ENCODE results near the gene HEPN1.

HEPN1 gene

DNA sequence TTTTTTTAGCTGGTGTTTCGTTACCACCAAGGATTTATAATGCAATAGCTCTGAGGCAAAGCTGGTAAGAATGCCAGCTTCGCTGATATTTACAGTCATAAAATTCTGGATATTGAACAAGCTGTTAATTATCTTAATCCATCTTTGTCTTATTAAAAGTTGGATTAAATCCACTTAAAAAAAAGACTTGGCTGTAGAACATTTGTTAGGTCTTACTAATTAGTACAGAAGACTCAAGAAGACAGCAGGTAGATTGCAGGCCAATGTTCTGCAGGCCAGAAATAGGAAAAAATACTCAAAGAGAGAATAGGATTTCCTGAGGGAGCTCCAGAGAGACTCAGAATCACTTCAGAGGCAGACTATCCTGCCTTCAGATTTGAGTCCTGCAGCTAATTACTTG is 28.9 kb upstream of the HEPN1 start:
- in situ Hi-C loops (cut with MboI; ENCODE audit: low sequenced_read_pairs, unreplicated experiment), result no loop called here
- no peak for DNase-seq (ENCODE audit: low spot score)
- TF ChIP-seq, protein P1, sequence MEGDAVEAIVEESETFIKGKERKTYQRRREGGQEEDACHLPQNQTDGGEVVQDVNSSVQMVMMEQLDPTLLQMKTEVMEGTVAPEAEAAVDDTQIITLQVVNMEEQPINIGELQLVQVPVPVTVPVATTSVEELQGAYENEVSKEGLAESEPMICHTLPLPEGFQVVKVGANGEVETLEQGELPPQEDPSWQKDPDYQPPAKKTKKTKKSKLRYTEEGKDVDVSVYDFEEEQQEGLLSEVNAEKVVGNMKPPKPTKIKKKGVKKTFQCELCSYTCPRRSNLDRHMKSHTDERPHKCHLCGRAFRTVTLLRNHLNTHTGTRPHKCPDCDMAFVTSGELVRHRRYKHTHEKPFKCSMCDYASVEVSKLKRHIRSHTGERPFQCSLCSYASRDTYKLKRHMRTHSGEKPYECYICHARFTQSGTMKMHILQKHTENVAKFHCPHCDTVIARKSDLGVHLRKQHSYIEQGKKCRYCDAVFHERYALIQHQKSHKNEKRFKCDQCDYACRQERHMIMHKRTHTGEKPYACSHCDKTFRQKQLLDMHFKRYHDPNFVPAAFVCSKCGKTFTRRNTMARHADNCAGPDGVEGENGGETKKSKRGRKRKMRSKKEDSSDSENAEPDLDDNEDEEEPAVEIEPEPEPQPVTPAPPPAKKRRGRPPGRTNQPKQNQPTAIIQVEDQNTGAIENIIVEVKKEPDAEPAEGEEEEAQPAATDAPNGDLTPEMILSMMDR (IDR thresholded peaks at IDR 0.05; ENCODE audit: borderline replicate concordance, control extremely low read depth, extremely low read depth, insufficient read depth, missing control alignments), result no peak

DNA sequence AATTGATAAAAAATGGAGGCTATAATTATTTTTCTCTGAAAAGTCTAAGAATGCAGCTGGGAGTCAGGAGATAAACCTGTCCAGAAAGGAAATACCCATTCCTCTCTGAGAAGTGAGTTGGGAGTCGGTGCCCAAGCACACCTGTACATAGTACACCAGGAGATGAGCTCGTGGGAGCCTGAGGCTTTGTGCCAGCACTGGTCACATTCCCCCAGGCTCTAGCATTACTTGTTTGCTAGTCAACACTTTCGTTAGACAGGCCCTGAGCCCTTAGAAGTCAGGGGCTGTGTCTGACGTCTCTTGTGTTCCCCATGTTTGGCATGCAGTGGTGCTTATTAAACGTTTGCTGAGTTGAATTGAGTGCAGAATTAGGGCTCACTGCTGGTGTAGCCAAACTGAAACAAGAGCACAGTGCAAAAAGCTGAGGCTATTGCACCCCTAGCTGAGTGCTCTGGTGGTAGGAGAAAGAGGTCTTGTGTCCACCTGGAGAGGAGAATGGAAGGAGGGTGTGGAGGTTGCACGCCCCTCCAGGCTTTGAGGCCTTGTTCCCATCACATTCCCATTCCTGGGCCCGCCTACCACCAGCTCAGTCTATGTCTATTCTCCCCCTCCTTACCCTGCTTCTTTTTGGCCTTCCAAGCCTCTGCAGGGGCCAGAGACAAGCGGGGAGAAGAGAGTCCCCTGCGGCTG is 28.2 kb upstream of the HEPN1 start:
- DNase-seq (ENCODE audit: low spot score), result no peak
- TF ChIP-seq, protein P1 (IDR thresholded peaks at IDR 0.05; ENCODE audit: borderline replicate concordance, control extremely low read depth, extremely low read depth, insufficient read depth, missing control alignments), result no peak
- in situ Hi-C loops (cut with MboI; ENCODE audit: low sequenced_read_pairs, unreplicated experiment), result no loop called here

- DNase-seq (ENCODE audit: low spot score), result no peak
- TF ChIP-seq, protein P1 (IDR thresholded peaks at IDR 0.05; ENCODE audit: borderline replicate concordance, control extremely low read depth, extremely low read depth, insufficient read depth, missing control alignments), result no peak
- in situ Hi-C loops (cut with MboI; ENCODE audit: low sequenced_read_pairs, unreplicated experiment), result no loop called here
These were observed 27.6 kb upstream of the HEPN1 start for GRCh38 chr11:124891373-124891861.

DNA sequence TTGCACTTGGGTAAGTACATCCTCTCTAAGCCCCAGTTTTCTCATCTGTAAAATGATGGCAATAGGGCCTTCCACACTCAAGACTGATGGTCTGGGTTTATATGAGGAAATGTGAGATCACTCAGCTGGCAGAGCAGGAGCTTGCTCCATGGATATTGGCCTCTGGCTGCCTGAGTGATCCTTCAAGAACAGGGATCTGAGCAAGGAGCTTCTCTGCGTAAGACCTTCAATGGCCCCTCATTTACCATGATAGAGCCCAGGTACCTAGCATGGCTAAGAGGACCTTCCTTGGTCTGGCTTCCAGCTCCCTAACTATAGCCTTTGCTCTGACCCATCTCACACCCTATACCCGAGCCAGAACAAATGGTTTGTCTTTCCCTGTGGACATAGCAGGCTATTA is 26.9 kb upstream of the HEPN1 start:
- no peak for DNase-seq (ENCODE audit: low spot score)
- TF ChIP-seq, protein P1 (IDR thresholded peaks at IDR 0.05; ENCODE audit: borderline replicate concordance, control extremely low read depth, extremely low read depth, insufficient read depth, missing control alignments), result no peak
- in situ Hi-C loops (cut with MboI; ENCODE audit: low sequenced_read_pairs, unreplicated experiment), result no loop called here

DNA sequence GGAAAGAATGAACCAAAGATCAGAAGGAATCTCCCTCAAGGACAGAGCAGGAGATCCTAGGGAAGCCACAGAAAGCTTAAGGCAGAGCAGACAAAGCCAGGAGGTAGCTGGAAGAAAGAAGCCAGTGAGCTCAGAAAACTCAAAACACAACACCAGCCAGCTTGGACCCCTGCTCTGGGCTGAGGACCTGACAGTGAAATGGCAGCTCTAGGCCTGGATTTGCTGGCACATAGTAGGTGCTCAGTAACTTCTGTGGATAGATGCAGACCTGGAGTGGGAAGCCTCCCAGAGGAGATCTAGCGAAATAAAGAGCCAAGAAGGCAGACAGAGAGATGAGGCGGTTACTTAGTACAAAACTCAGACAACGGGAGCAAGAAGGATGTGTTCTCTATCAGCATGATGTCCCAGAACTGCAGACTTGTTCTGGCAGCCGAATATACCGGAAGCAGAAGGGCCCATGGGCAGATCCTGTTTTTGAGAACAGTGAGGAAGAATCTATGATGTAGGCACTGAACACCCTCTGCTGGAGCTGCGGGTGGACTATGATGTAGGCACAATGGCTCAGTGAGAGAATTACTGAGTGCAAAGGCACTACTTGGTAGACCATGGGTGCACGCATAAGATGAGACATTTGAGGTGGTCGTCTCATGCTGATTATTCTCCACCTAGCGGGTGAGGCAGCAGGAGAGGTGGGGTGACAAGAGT is 26.1 kb upstream of the HEPN1 start:
- TF ChIP-seq, protein P1 (IDR thresholded peaks at IDR 0.05; ENCODE audit: borderline replicate concordance, control extremely low read depth, extremely low read depth, insufficient read depth, missing control alignments), result no peak
- no peak for DNase-seq (ENCODE audit: low spot score)
- in situ Hi-C loops (cut with MboI; ENCODE audit: low sequenced_read_pairs, unreplicated experiment), result no loop called here

DNA sequence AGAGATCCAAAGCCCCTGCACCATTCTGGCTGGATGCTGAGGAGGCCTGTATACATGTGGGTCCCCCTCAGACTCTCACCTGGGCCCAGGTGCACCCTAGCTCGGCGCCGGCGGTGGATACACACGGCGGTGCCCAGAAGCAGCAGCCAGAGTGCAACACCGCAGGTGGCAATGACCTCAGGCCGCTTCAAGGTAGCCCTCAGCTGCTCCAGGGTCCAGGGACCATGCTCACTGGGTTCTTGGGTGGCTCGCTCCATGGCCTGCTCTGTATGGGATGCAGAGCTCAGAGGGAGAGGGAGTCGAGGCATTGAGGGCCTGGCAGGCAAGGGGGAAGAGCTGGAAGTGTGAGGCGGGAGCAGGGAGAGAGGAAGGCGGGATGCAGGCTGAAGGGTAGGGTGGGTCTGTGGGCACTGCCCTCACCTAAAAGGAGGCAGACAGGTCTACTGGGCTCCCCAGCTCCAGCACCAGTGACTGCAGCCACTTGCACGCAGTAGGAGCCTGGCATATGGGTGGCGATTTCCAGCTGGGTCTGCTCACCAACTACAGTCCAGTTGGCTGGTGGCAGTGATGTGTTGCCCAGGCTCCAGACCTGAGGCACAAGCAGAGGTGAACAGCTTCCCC is 25.2 kb upstream of the HEPN1 start:
- TF ChIP-seq, protein P1 (IDR thresholded peaks at IDR 0.05; ENCODE audit: borderline replicate concordance, control extremely low read depth, extremely low read depth, insufficient read depth, missing control alignments), result no peak
- DNase-seq (ENCODE audit: low spot score), result no peak
- in situ Hi-C loops (cut with MboI; ENCODE audit: low sequenced_read_pairs, unreplicated experiment), result no loop called here
